ENCODE data around the gene RNASEH2C. TPM values are rescaled to one million over a fixed set of nuclear protein-coding genes. Genes with fewer than 3 reads are reported as not detected.

Gene RNASEH2C
- total RNA-seq, 1 experiment from 2014 or later, result 76.4 TPM

DNA sequence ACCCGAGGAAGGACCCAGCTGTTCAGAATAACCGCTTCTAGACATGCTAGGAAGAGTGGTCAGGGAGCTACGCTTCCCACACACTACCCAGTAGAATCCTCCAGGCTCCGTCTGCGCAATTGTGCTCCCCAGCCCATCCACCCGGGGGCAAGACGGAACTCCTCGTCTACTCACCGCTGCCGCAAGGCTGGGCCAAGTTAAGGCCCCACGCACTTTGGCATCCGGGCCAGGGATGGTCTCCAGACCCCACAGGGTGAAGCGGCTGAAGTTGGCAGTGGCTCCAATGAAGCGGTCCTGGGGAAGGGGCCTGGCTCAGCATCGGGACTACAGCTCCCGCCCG is 757 bp downstream of the RNASEH2C start:
- no peak for TF ChIP-seq CTCF (IDR thresholded peaks at IDR 0.05; ENCODE audit: insufficient read depth in 1 of 2, low read depth in 1 of 2, low read length in 1 of 2, severe bottlenecking in 1 of 2, unreplicated experiment in 1 of 2)
- POLR2A ChIA-PET, result interaction anchor here (1.0 to 1.7 kb wide), 4 partner anchors 8 to 139 kb away, joined by 4 to 34 read pairs (median 6); partner anchors contain the start of genes KAT5 and RELA
- H3K36me3 ChIP-seq (ENCODE audit: control insufficient read depth, insufficient read depth, low read length), result peaks cover 10% of the 10 kb centered on the region
- intact Hi-C loops (cut with micrococcal nuclease; ENCODE audit: unreplicated experiment), result loop anchor here (1.0 kb wide), 1 partner anchor 8 kb away; the partner anchor contains the start of gene KAT5
- peak overlapping the region; percentile 86 for H3K4me3 Mint-ChIP-seq (ENCODE audit: unreplicated experiment)
- H3K4me3 ChIP-seq (ENCODE audit: low read depth, low read length), result peak overlapping the region; percentile 98
- H3K36me3 Mint-ChIP-seq (ENCODE audit: insufficient read depth, unreplicated experiment), result peaks cover 61% of the 10 kb centered on the region
- H3K4me1 Mint-ChIP-seq (ENCODE audit: low read depth, unreplicated experiment), result peaks cover 10% of the 10 kb centered on the region
- peaks cover 3% of the 10 kb centered on the region for H3K27me3 Mint-ChIP-seq (ENCODE audit: insufficient read depth, unreplicated experiment)
- no peaks in the 10 kb centered on the region for H3K9me3 ChIP-seq
- H3K27ac Mint-ChIP-seq (ENCODE audit: unreplicated experiment), result peak overlapping the region; percentile 68
- CTCF ChIA-PET, result interaction anchor here (0.8 to 2.1 kb wide), 7 partner anchors 8 to 140 kb away, joined by 4 to 20 read pairs (median 4); partner anchors contain the start of genes KAT5, MUS81 and OVOL1
- H3K27me3 ChIP-seq (replicated peaks; ENCODE audit: control insufficient read depth, insufficient read depth, low read length), result no peaks in the 10 kb centered on the region
- no peaks in the 10 kb centered on the region for H3K9me3 Mint-ChIP-seq (ENCODE audit: unreplicated experiment)
- DNase-seq, result peak in 1 of 2 experiments; percentile 49
- no TSS peak for BruUV-seq (replicated peaks)
- H3K4me1 ChIP-seq, result no peaks in the 10 kb centered on the region; the same call in 1 of the 2 replicates

- Mint-ChIP-seq H3K9me3 (ENCODE audit: unreplicated experiment) (no peaks in the 10 kb centered on the region), H3K4me1 (ENCODE audit: low read depth, unreplicated experiment) (peaks cover 10% of the 10 kb centered on the region), H3K36me3 (ENCODE audit: insufficient read depth, unreplicated experiment) (peaks cover 69% of the 10 kb centered on the region), H3K4me3 (ENCODE audit: unreplicated experiment) (peak overlapping the region; percentile 86), H3K27ac (ENCODE audit: unreplicated experiment) (no peak overlapping the region), H3K27me3 (ENCODE audit: insufficient read depth, unreplicated experiment) (peaks cover 2% of the 10 kb centered on the region)
- no peaks in the 10 kb centered on the region for H3K9me3 ChIP-seq
- peak overlapping the region; percentile 98; the same call in 1 of the 2 replicates for H3K4me3 ChIP-seq (ENCODE audit: low read depth, low read length)
- ChIA-PET CTCF (interaction anchor here (0.6 to 2.1 kb wide), 6 partner anchors 7 to 720 kb away, joined by 3 to 20 read pairs (median 4); partner anchors contain the start of genes KAT5, MRPL11 and OVOL1), POLR2A (interaction anchor here (1.0 to 1.4 kb wide), 2 partner anchors 99 to 140 kb away, joined by 4 to 7 read pairs; no protein-coding TSS in a partner anchor)
- intact Hi-C loops (cut with micrococcal nuclease; ENCODE audit: unreplicated experiment), result no loop called here
- BruUV-seq (replicated peaks), result no TSS peak
- H3K36me3 ChIP-seq (ENCODE audit: control insufficient read depth, insufficient read depth, low read length), result peaks cover 12% of the 10 kb centered on the region
- TF ChIP-seq CTCF (IDR thresholded peaks at IDR 0.05; ENCODE audit: insufficient read depth in 1 of 2, low read depth in 1 of 2, low read length in 1 of 2, severe bottlenecking in 1 of 2, unreplicated experiment in 1 of 2), result no peak
- no peaks in the 10 kb centered on the region for H3K27me3 ChIP-seq (replicated peaks; ENCODE audit: control insufficient read depth, insufficient read depth, low read length)
- no peak for DNase-seq
- H3K4me1 ChIP-seq, result no peaks in the 10 kb centered on the region; the same call in 1 of the 2 replicates
Measured at GRCh38 chr11:65718964-65719492, 1.6 kb downstream of the RNASEH2C start.

DNA sequence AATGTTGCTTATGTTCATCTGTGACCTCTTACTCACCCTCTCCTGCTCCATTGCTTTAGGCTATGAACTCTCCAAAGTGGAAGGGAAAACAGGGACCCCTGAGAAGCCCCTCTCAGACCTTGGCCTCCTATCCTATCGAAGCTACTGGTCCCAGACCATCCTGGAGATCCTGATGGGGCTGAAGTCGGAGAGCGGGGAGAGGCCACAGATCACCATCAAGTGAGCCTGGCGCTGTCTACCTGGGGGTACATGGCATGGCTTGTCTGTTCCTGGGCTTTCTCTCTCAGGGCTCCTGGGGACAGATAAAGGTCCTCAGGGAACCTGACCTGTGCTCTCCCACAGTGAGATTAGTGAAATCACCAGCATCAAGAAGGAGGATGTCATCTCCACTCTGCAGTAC is 2.1 kb downstream of the RNASEH2C start:
- intact Hi-C loops (cut with micrococcal nuclease; ENCODE audit: unreplicated experiment), result no loop called here
- Histone ChIP-seq H3K36me3 (ENCODE audit: control insufficient read depth, insufficient read depth, low read length) (peaks cover 12% of the 10 kb centered on the region), H3K4me3 (ENCODE audit: low read depth, low read length) (no peak overlapping the region), H3K4me1 (no peaks in the 10 kb centered on the region; the same call in 1 of the 2 replicates), H3K9me3 (no peaks in the 10 kb centered on the region), H3K27me3 (replicated peaks; ENCODE audit: control insufficient read depth, insufficient read depth, low read length) (no peaks in the 10 kb centered on the region)
- no TSS peak for BruUV-seq (replicated peaks)
- POLR2A ChIA-PET, result interaction anchor here (1.4 kb wide), 1 partner anchor 140 kb away, joined by 7 read pairs; no protein-coding TSS in a partner anchor
- H3K36me3 Mint-ChIP-seq (ENCODE audit: insufficient read depth, unreplicated experiment), result peaks cover 74% of the 10 kb centered on the region
- H3K9me3 Mint-ChIP-seq (ENCODE audit: unreplicated experiment), result no peaks in the 10 kb centered on the region
- H3K27ac Mint-ChIP-seq (ENCODE audit: unreplicated experiment), result no peak overlapping the region
- TF ChIP-seq CTCF (IDR thresholded peaks at IDR 0.05; ENCODE audit: insufficient read depth in 1 of 2, low read depth in 1 of 2, low read length in 1 of 2, severe bottlenecking in 1 of 2, unreplicated experiment in 1 of 2), result no peak
- peak overlapping the region; percentile 86 for H3K4me3 Mint-ChIP-seq (ENCODE audit: unreplicated experiment)
- no peak for DNase-seq
- H3K4me1 Mint-ChIP-seq (ENCODE audit: low read depth, unreplicated experiment), result peaks cover 10% of the 10 kb centered on the region
- CTCF ChIA-PET, result no interaction called here
- peaks cover 2% of the 10 kb centered on the region for H3K27me3 Mint-ChIP-seq (ENCODE audit: insufficient read depth, unreplicated experiment)
